Measurements from ENCODE around the gene ARID5B.

Gene ARID5B

DNA sequence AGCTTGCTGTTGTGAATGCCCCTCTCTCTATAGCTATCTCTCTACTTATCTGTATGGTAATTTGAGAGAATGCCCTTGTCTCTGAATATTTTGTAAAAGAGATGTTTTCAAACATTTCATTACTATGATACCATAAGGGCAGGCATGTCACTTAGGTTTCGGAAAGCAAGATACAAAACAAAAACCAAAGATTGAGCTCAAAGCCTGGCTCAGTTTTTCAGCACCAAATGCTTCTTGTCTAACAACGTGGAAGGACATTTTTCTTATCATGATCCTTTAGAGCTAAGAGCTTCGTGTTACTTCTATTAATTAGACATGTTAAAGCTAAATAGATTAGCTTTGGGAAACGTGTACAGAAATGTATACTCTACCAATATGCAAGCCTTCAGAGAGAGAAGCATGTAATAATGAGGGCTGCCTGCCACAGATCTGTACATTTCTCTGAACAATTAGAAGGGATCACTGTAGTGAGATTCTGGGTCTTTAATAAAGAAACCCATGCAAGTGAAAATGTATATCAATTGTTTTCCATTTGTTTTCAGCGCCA, 148.9 kb downstream of the ARID5B start:
- DNase-seq (ENCODE audit: low spot score): no peak

DNA sequence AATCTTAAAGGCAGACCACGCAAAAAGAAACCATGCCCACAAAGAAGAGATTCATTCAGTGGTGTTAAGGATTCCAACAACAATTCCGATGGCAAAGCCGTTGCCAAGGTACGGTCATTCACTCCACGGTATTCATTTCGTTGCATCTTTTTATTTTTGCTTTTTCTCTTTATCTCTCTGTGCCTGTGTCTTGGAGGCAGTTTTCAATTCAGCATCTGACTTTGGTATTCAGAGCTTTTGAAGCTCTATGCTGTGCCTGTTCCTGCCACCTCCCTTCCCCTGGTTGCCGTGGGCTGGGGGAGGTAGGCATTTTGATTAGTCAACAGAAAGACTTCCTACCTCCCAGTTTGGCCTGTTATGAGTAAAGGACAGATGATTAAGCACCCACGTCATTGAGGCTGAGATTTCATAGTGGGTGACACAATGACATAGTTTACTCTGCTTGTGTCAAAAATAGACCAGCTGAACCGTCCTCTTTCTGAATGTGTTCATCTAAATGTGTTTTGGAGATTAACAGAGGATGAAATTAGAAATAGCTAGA, 149.5 kb downstream of the ARID5B start:
- no peak for DNase-seq (ENCODE audit: low spot score)

DNA sequence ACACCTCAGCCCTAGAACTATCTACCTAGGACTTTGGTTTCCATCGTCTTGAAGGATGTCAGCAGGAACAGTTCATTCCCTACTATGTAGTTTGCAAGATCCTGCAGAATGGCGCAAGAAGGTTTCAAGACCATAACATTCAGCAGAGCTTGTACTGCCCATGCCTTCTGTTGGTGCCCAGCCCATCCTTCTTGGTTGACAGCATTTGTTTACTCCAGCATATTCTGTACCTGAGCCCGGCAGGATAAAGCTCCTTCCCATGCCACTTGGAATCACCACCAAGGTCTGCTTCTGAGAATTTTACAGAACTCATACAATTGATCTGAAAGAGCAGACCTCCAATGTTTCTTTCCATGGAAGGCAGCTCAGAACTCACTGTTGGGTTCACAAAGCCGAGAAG, 150.8 kb downstream of the ARID5B start:
- no peak for DNase-seq (ENCODE audit: low spot score)

DNA sequence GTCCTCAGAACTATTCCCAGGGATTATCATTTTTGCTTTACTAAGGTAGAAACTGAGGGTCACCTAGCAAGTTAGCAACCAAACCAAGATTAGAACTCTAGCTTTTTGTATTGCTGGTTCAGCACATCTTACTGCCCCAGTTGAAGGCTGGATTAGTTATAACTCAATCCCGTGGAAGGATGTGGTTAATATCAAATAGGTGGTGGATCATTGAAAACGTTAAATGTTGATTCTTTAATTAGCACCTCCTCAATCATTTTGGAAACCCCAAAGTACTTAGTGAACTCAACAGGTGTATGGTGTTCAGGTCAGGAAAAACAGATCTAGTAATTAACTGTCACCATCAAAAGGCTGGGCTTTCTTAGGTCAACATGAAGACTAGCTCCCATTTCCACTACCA, 152.4 kb downstream of the ARID5B start:
- no peak for DNase-seq (ENCODE audit: low spot score)

DNA sequence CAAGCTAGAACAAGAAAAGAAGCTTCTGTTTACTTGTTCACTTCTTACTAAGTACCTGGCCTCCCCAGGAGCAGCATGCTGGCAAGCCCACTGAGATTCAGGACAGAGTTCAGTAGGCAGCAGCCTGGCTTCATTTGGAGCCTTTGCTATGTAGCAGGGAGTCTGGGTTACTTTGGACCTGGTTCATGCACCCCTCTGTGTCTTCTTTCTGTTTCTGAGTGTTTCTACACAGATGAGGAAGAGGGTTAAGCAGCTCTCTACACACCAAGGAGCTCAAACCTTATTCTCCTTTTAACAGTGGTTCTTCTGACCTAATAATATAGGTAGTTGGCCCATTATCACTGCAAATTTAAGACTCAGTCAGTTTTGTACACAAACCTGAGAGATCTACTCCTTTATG, 152.9 kb downstream of the ARID5B start:
- no peak for DNase-seq (ENCODE audit: low spot score)

DNA sequence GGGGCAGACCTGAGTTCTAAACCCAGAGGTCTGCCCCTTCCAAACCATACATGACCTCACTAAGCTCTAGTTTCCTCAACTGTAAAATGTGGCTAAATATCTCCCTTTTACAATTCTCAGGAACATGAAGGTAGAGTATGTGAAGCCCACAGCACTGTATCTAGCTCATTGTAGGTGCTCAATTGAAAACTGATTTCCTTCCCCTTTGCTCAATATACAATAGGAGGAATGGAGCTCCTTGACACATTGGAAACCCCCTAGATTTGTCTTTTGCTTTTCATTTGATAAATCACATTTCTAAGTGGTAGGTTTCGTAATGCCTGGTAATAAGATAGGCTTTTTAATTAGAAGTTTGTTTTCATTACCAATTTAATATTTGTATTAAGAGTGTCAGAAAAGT, 153.3 kb downstream of the ARID5B start:
- DNase-seq (ENCODE audit: low spot score): no peak

DNA sequence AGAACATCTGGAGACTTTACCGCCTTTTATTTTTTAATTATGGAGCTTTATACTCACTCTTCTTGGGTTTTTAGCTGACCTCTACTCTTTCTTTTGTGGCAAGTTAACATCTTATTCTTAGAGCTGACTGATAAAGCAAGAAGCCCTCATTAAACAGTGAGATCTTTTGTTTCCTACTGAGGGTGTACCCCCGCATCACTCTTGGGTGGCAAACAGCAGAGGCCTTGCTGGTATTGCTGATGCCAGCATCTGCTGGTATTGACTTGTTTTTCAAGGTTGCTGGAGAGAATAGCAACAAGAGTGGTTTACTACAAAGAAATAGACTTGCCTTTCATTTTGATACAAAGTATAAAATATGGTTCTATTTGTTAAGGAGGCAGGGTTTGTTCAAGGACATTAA, 154.7 kb downstream of the ARID5B start:
- DNase-seq (ENCODE audit: low spot score): no peak

DNA sequence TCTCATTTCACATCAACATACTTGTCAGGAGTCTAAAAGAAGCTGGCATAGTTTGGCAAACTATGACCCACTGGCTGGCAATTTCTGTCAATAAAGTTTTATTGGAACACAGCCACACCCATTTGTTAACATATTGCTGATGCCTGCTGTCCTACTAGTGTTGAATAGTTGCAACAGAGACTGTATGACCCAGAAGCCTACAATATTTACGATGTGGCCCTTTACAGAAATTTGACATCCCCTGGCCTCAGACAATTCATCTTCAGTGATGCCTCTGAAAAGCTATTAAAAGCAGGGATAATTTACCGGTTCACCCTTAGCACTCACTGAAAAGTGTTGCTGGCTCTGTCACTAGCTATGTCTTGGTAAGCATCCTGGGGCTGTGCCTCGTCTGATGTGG, 155.2 kb downstream of the ARID5B start:
- no peak for DNase-seq (ENCODE audit: low spot score)

DNA sequence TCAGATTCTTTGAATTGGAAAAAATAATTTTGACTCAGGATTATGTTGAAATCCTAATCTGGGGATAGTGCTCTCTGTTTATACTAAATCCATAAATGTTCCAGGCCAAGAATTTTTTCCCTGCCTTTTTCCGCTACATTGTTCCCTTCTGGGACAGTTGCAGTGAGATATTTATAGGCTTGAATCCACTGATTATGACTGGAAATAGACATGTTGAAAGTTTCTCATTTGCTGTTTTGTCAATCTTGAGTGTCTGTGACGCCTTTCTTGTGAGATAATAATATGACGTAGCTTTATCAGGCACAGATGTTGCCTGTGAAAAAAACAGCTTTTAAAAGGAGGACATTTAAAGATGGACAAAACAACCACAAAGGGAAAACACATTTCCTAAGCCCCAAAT, 155.9 kb downstream of the ARID5B start:
- DNase-seq (ENCODE audit: low spot score): no peak

DNA sequence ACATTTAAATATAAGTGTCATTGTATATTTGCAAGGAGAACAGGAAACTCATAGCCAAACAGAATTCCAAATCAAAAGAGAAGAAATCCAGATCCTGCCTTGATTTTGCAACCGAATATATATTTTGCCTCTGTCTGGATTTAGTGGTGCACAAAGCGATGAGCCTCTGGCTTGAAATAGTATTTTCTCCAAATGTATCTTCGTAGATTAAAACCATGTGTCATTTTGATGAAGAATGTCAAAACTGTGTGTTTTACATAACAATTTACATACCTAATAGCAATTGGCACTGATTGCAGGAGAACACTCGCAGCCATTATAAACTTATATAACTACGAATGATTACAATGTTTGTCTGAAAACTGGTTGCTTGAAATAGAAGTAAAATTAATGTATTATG, 156.4 kb downstream of the ARID5B start:
- DNase-seq (ENCODE audit: low spot score): no peak

DNA sequence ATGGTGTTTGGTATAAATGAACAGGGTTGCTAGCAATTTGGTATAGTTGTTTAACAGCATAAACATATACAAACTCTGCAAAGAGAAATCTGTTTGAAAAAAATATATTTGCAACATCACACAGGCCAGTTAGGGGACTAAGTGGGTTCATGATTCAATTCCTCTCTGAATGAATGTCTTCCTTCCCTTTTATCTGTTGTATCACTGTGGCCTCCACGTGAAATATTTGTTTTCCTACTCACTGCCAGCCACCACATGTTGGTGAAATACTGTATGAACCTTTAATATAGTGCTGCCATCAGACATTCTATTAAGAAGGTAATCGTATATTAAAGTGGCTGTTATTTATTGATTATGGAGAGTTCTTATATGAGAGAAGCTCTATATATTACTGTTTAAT, 157.0 kb downstream of the ARID5B start:
- no peak for DNase-seq (ENCODE audit: low spot score)

DNA sequence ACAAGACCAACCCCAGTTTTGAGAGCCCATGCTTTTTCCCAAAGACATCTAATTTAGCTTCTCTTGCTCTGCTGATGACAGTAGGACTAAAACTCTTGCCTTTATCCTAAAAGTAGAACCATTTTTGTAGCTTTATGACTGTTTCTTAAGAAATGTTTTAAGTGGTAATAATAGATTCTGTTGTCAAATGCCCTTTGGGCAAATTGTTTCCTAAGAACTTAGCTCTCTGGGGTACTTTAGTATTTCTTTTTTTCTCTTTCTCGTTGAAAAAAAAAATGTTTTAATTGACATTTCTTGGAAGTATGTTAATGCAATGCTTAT, 157.4 kb downstream of the ARID5B start:
- DNase-seq (ENCODE audit: low spot score): no peak

DNA sequence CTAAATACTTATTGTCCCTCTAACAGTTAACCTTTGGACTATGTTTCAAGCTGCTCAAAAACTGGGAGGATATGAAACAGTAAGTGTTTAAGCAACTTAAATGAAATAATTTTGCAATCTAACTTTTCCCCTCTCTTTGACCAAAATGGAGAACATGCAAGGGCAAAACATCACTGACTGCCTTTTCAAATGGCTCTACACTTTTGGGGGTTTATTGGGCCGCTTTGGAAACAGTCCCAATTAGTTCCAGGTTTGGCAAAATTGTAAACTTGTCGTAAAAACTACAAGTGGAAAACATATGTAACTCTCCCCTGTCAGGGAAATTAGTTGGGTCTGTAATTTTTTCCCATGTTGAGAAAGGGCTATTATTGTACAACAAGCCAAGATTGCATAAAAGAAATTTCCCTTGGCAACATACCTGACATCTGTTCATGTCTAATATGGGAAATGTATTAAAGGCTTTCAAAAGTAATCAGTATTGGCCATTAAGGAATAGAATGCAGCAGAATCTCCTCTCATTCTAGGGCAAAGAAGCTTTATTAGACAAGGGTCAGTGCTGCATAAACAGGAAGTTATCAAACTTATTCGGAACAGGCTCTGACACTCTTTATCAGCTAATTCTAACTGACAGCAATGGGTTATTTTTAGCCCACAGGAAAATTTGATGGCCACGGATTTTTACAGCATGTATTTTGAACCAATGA, 157.9 kb downstream of the ARID5B start:
- no peak for DNase-seq (ENCODE audit: low spot score)

DNA sequence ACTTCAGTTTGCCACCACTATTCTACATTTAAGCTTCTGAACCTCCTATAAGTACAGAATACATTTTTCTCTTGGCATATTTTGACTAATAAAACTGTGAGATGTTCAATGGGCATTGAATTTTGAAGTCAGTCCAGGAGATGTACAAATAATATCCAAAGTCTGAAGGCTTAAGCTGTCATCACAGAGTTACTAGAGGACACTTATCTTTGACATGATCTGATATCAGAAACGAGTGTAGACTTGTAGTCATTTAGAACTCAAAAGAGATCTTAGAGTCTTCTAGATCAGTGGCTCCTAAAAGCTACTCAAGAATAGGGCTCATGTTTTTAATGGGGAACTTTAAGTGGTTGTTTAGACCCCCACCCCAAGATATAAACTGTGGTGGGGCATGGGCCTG, 160.5 kb downstream of the ARID5B start:
- no peak for DNase-seq (ENCODE audit: low spot score)

DNA sequence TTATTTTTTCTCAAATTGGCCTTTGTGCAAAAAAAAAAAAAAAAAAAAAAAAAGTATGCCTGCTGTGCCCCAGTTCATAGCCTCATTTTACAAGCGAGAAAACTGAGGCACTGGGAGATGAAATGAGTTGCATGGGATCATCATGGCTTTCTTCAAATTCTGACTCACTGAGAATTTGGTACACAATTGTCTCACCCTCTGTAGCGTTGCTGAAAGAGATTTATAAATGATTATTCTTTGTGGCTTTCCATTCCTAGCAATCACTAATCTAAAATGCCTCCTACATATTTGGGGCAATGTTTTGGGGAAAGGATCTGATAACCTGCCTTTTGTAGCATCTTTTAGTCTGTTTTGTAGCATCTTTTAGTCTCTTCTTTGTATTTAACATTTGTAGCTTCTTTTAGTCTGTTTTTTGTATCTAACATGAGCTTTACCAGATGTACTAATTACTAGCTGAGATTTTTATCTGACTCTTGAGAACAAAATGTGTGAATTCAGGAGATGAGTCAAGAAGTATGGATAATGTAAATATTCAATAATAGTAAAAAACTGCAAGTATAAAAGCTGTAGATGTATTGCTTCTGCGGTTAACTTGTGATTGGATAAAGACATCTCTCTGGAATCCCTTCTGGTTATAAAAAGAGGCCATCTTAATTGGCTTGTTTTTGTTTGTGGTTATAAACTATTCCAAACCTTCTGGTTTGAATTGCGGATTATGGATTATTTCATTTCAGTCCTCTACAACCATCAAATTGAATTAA, 161.4 kb downstream of the ARID5B start:
- DNase-seq (ENCODE audit: low spot score): no peak

DNA sequence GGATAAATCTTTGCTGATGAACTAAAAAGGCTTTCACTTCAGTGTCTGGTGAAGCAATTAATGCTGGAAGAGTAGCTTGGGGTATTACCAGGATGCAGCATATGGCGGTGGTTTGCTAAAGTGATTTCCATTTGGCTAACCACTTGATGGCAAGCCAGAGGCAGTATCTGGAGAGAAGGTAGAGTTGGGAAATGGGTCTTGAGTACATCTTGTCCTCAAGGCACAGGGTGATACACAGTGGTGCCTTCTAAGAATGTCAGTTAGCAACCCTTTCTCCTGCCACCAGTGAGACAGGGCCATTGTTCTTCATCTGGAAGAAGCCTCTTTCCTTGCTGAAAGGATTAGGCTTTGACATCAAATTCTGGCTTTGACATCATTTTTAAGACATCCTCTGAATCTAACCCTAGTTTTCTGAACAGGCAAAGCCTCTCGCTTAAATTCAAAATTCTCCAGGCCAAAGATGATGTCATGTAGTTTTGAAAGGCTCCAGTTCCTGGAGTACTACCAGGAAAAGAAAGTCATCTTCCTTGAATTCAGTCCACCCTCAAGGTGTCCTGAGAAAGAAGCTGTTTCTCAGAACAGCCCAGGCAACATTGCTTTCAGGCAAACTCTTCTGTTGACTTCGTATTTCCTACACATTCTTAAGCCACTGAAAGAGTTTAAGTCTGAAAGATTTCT, 162.4 kb downstream of the ARID5B start:
- DNase-seq (ENCODE audit: low spot score): no peak

DNA sequence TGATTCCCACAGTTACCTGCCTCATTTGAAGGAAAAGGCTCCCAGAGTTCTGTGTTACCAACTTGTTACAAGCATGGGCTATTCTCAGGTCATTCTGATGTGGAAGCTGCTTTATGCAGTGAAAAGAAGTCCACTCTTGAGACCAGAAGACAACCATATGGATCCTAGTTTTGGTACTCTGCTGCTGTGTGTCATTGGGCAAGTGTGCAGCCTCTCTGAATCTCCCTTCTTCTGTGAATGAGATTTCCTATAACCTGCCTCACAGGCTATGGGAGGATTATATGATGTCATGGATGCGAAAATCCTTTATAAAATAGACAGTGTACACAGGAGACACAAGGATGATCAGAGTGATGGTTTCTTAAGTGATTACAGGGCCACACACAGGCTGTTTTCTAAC, 166.1 kb downstream of the ARID5B start:
- no peak for DNase-seq (ENCODE audit: low spot score)

DNA sequence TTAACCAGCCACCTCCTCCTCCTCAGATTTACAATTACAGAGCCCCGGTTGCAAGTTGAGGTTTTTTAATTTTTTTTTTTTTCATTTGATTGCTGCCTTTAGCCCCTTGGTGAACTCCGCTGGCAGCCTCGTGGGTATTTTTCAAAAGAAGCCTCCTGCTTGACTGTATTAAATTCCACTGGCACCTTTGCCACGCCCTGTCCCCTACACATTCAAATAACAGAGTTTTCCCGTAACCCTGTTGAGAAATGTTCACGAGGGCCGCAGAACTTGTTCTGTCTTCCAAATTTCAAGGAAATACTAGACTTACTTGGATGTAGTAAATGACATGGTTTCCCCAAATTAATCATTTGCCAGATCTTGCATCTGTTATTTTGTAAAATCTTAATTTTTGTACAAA, 167.0 kb downstream of the ARID5B start:
- DNase-seq (ENCODE audit: low spot score): no peak

DNA sequence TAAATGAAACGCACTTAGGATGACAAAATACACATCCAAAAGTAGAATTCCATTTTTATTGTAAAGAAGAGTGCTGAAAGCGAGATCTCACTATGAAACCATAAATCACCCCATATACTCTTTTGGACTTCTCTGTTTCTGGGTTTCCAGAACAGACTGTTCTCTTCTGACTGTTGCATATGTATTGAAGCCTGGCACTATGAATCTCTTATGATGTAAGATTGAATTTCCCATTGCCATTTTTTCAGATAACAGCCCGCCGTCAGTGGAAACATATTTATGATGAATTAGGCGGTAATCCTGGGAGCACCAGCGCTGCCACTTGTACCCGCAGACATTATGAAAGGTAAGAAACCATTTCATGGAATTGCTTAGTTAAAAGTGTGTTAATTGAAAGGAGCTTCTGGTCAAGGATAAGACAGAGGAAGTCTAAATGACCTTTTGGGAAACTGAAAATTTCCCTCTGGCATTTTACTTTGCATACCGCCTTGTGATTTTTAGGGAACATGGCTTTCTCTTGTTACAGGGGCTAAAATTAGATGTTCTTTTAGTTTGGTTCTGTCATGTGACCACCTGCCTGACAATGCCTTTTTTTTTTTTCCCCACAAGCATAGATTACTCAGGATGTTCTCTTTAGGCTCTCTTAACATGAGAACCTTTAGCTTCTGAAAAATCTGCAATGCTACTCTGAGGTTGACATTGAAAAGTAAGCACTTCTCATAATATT, 168.1 kb downstream of the ARID5B start:
- DNase-seq (ENCODE audit: low spot score): no peak

DNA sequence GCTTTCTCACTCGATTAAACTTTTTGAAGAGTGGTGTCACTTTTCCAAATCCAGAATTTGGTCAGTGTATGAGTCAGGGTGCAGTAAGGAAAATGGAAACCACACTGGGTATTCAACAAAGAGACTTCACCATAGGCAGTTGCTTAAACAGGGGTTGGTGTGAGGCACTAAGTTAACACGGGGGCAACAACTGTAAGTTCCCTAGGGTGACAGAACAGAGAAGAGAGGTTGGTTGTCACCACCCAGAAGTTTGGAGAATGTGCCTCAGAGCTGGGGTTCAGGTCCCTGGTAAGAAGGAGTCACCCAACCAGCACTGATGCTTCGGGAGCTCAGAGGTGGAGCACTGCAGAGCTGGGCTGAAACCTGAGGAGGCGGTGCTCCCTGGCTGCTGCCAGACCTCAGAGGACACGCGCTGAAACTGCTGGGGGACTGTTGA, 170.4 kb downstream of the ARID5B start:
- no peak for DNase-seq (ENCODE audit: low spot score)

DNA sequence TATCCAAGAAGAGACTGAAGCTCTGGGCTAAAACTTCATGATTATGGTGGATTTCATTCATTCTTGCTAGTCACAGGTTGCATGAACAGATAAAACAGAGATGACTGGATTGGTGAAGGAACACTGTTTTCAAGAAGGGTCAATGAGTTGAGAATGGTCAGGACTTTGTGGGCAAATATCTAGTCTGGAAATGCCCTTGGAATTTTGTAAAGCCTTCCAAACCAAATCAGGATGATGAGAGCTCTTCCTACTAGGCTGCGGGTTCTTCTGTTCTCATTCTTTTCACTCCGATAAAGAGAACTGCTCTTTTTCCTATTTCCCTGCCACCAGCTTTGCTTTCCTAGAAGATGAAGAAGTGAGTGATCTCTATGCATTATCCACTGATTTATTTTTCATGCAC, 171.4 kb downstream of the ARID5B start:
- no peak for DNase-seq (ENCODE audit: low spot score)

DNA sequence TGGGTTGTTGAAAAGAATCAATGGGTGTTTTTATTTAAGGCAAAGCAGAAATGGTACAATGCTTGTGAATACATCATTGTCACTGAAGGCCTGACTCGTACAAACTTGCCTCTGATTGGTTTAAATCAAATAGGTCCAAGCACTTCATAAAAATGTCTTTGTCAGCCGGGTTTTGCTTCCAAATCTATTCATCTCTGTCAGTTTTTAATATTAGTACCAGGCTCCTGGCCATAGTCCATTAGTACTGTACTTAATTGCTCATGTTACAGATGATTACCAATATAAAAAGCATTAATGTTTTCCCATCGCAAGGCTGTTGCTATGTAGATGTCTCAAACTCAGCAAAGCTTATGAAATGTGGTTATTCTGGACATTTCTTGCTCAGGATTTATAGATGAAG, 171.9 kb downstream of the ARID5B start:
- no peak for DNase-seq (ENCODE audit: low spot score)
